ENCODE measurements around the gene MAL.
"Not testable (repeated sequence)": the region's sequence is repeated elsewhere in the genome, so short reads cannot be mapped to it uniquely, and the experiment has no call there.

The MAL gene

DNA sequence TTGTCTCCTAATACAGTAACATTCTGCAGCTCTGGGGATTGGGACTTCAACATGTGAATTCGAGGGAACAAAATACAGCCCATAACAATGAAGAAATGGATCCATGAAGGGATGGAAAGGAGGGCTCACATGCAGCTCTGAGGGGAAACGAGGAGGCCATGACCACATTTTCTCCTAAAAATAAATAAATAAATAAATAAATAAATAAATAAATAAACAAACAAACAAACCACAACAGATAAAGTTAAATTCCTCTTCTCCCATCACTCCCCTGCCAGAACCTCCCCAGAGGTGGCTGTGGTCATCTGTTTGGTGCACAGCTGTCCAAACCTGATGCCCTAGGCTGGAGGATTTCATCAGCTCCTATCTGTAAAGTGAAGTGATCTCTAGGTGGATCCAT lies 42.7 kb downstream of the MAL start:
- no peak for DNase-seq

GRCh38 chr2:95069465-95069864 lies 44.0 kb downstream of the MAL start:
- no peak for DNase-seq

- DNase-seq = no peak
Observed at GRCh38 chr2:95071856-95072255, 46.3 kb downstream of the MAL start.

DNA sequence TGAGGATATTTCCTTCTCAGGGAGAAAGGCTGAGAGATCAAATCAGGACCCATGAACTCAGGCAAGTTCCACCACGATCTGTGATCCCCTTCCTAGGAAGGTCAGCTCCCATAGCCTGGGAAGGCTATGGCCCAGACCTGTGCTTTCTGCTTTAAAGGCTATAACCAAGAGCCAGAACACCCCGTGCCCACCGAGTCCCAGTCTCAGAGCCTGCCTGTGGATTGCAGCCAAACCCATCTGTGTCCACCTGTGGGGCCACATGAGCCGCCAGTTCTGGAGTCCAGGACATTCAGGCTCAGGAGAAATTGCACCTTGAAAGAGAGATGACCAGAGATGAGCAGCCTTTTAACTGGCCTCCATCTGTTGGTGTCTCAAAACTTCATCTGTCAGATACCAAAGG lies 46.9 kb downstream of the MAL start:
- DNase-seq = no peak

GRCh38 chr2:95073856-95074662 lies 48.6 kb downstream of the MAL start:
- DNase-seq = no peak

- peak; percentile 51 for DNase-seq
Observed at GRCh38 chr2:95074663-95075439, 49.3 kb downstream of the MAL start.

DNA sequence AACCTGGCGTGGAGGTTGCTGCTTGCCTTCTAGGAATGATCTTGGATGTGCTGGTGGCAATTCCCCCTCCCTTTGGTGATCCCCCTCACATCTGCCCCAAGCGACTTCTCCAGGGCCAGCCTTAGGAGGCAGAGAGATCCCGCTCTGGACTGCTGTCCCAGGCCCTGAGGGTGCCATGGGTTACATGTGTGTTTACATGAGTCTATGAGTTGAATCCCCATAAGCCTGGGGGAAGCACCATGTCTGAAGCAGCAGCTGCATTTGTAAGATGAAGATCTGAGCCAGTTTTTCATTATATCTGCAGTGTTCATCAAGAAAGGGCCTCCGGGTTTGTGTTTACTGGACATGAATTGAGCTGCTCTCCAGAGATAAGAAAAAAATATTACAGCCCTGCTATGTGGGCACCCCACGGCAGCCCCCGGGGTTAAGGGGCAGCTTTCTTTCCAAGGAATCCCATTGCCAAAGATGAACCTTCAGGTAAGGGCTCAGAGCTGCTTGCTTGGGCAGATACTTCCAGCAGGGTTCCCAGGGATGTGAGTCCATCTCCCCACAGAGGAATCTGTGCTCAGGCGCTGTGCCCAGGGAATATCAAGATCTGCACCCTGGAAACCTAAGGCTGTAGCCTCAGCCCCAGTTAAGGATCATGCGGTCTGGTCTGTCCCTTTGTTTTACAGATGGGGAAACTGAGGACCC lies 50.1 kb downstream of the MAL start:
- DNase-seq = no peak

DNA sequence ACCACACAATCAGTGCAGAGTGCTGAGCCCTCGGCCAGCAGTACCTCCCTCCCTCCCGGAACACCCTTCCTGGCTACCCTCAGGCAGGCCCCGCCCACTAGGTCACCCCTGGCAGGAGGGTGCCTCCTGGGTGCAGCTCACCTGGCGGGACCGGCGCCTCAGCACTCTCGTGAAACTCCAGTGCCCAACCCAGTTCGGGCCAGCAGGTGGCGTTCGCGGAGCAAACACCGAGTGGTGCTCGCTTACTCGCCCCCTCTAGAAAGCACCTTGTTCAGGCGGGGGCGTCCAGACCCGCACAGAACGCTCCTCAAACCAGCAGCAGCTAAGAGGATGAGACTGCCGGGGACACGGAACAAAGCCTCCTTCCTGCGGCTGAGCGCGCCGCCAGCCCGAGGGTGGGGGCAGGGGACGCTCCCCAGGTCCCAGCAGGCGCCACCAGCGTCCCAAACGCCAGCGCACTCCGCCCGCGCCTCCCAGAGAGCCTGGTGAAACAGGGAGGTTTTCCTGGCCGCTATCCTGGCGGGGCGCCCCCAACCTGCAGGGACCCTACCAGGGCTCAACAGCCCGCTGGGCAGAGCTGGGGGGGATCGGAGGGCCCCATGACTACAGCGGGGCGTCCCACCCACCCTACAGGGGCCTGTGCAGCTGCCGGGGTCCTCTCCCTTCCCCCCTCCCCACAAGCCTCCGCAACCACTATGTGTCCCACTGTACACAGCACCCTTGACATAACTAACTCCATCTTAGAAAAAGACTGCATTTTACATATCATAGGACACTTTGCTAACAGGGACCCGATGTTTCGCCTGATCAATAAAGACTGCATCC lies 51.4 kb downstream of the MAL start:
- peak; percentile 86 to 90 for DNase-seq

- DNase-seq = no peak
Observed at GRCh38 chr2:95077530-95077825, 52.0 kb downstream of the MAL start.

DNA sequence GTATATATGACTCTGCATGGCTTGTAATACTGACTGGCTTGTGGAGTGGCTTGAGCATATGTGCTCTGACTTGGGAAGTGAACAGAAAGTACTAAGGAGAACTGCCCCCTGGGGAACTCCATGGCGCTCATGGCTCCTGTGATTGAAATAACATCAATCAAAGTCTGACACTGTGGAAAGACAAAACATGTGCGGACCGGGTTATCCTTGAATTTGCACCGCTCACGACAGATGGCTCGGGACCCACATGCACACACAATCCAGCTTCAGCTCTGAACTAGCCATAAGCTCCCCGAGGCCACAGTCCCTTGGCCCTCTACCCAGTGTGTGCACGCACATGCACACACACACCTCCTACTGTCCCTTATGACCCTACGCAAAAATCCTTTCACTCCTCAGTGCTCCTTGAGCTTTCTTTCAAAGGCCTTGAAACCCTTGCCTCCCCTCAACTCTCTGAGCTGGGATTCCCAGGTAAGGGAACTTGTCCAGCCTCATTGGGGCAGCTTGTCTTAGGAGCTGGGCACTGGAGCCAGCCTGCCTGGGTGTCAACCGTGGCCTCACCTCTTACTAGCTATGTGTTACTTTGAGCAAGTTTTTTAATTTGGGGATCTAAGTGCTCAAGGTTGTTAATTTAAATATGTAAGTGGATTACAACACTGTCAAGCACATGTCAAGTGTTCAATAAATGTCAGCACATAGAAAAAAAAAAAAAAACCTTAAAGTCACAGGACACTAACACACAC lies 52.5 kb downstream of the MAL start:
- no peak for DNase-seq

GRCh38 chr2:95079199-95079683 lies 53.7 kb downstream of the MAL start:
- DNase-seq = no peak

DNA sequence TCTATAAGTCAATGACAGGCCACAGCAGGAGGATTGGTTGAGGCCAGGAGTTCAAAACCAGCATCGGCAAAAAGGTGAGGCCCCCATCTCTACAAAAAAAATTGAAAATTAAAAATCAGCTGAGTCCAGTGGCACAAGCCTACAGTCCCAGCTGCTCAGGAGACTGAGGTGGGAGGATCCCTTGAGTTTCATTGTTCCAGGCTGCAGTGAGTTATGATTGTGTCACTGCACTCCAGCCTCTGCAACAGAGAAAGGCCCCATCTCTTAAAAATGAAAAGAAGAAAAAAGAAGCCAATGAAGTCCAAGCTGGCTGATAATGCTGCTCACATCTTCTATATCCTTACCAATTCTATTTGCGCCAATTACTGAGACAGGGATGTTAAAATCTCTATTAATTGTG lies 57.0 kb downstream of the MAL start:
- no peak for DNase-seq

DNA sequence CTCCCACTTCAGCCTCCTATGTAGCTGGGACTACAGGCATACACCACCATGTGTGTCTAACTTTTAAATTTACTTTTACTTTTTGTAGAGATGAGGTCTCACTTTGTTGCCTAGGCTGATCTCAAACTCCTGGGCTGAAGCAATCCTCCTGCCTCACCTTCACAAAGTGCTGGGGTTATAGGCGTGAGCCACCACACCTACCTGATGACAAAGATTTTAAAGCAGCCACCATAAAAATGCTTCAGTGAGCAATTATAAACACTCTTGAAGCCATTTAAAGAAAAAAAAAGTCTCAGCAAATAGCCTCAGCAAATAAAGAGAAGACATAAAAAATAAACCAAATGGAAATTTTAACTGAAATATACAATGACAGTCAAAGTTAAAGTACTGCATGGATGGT lies 60.5 kb downstream of the MAL start:
- no peak for DNase-seq

DNA sequence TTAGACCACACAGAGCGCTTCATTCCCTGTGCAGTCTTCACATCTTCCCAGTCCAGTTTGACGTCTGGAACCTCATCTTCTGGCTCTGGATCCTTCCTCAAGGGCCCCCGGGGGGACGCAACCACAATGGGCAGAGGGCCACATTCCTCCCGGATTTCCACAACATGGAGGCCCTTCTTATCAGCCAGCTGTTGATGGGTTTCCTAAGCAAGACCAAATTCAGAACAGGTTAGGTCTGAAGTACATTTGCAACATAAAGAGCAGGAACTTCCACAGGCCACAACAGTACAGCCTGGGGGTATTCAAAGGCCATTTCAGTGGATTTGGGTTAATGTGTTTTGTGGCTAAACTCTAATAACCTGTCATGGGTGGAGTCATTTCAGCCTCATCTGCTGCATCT lies 61.9 kb downstream of the MAL start:
- no peak for DNase-seq

- no peak for DNase-seq
Observed at GRCh38 chr2:95091885-95092555, 66.5 kb downstream of the MAL start.

DNA sequence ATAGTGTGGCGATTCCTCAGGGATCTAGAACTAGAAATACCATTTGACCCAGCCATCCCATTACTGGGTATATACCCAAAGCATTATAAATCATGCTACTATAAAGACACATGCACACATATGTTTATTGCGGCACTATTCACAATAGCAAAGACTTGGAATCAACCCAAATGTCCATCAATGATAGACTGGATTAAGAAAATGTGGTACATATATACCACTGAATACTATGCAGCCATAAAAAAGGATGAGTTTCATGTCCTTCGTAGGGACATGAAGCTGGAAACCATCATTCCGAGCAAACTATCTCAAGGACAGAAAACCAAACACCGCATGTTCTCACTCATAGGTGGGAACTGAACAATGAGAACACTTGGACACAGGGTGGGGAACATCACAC lies 72.8 kb downstream of the MAL start:
- not testable (repeated sequence) for DNase-seq

DNA sequence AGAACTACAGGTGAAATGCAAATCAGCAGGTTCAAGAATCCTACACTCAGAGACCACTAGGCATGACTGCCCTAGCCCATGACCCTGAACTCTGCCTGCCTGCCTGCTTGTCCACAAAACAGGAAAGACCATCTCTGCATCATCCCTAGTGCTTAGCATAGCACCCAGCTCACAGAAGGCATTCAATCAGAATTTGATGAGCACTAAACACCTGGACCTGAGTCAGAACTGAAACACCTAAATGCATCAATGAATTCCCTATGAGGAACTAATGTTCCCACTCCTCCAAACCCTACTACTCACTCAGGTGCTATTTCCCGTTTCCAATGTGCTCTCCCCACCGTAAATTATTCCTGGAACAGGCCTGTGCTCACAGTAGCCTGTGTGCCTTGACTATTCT lies 74.4 kb downstream of the MAL start:
- no peak for DNase-seq

Data from stimulated activated CD4-positive, alpha-beta T cell treated with anti-CD3 and anti-CD28 coated beads, Interleukin-2, amount 100 ng/mL, for 48 hours (primary cell).